ENCODE results near the gene SRC.

Gene SRC

GRCh38 chr20:37396416-37397075, 50.6 kb downstream of the SRC start:
- Mint-ChIP-seq H3K27me3 (ENCODE audit: low read depth, poor library complexity) (peaks cover 4% of the 10 kb centered on the region), H3K27ac (peak overlapping the region; percentile 94)

DNA sequence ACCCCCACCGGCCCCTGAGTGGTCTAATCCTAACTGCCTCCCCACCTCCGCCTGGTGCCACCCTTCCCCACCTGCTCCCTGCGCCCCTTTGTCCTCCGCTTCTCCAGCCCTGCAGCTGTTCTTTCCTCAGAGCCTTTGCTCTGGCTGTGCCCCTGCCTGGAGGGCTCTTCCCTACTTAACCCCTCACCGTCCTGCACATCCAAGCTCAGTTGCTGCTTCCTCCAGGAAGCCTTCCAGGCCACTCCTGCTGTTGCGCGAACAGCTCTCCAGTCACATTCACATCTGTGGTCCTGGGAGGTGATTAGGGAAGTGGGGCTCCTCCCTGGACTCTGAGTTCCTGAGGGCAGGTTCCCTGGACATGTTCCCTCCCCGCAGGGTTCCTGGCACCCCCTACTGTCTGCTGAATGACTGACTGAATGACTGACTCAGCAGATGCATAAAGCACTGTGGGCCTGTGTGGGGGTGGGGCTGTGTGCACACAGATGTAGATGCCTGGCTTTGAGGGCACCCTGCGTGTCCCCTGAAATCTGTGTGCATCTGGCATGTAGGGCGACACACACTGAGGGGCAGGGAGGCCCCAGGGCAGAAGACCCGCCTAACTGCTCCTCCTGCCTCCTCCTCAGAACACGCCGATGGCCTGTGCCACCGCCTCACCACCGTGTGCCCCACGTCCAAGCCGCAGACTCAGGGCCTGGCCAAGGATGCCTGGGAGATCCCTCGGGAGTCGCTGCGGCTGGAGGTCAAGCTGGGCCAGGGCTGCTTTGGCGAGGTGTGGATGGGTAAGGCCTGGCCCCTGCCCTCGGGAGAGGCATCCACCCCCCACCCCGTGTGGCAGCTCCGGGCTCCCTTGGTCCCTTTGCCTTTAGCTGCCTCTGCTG, 51.4 kb downstream of the SRC start:
- H3K27ac Mint-ChIP-seq = peak overlapping the region; percentile 94
- H3K27me3 Mint-ChIP-seq (ENCODE audit: low read depth, poor library complexity) = peaks cover 4% of the 10 kb centered on the region
- H3K4me3 Mint-ChIP-seq = peak overlapping the region; percentile 54
- DNase-seq = no peak
- TF ChIP-seq CTCF (IDR thresholded peaks at IDR 0.05) = no peak
- peaks cover 13% of the 10 kb centered on the region for H3K36me3 Mint-ChIP-seq (ENCODE audit: low read depth)
- no peaks in the 10 kb centered on the region for H3K9me3 Mint-ChIP-seq
- H3K4me1 Mint-ChIP-seq = peaks cover 33% of the 10 kb centered on the region

More at GRCh38 chr20:37396416-37397075, 50.6 kb downstream of the SRC start:
- peaks cover 6% of the 10 kb centered on the region for H3K36me3 Mint-ChIP-seq (ENCODE audit: low read depth)
- no peaks in the 10 kb centered on the region for H3K9me3 Mint-ChIP-seq
- DNase-seq = peak; percentile 85
- H3K4me1 Mint-ChIP-seq = peaks cover 33% of the 10 kb centered on the region
- peak overlapping the region; percentile 54 for H3K4me3 Mint-ChIP-seq
- TF ChIP-seq CTCF (IDR thresholded peaks at IDR 0.05) = peak; percentile 44

- no peak overlapping the region for H3K27ac Mint-ChIP-seq
- peaks cover 4% of the 10 kb centered on the region for H3K27me3 Mint-ChIP-seq (ENCODE audit: low read depth, poor library complexity)
- no peaks in the 10 kb centered on the region for H3K9me3 Mint-ChIP-seq
- no peak for DNase-seq
- TF ChIP-seq CTCF (IDR thresholded peaks at IDR 0.05) = no peak
- H3K36me3 Mint-ChIP-seq (ENCODE audit: low read depth) = peaks cover 19% of the 10 kb centered on the region
- no peak overlapping the region for H3K4me3 Mint-ChIP-seq
- H3K4me1 Mint-ChIP-seq = peaks cover 33% of the 10 kb centered on the region
These were observed 52.2 kb downstream of the SRC start for GRCh38 chr20:37397954-37398749.

GRCh38 chr20:37398750-37399621, 53.0 kb downstream of the SRC start:
- H3K27ac Mint-ChIP-seq = peak overlapping the region; percentile 29
- DNase-seq = no peak
- peaks cover 22% of the 10 kb centered on the region for H3K36me3 Mint-ChIP-seq (ENCODE audit: low read depth)

More at GRCh38 chr20:37398750-37399621, 53.0 kb downstream of the SRC start:
- TF ChIP-seq CTCF (IDR thresholded peaks at IDR 0.05) = no peak
- no peaks in the 10 kb centered on the region for H3K9me3 Mint-ChIP-seq
- H3K4me3 Mint-ChIP-seq = no peak overlapping the region
- peaks cover 27% of the 10 kb centered on the region for H3K4me1 Mint-ChIP-seq
- peaks cover 6% of the 10 kb centered on the region for H3K27me3 Mint-ChIP-seq (ENCODE audit: low read depth, poor library complexity)

Measured in nephron progenitor cell (in vitro differentiated cells).